Astrocyte of the hippocampus (primary cell): ENCODE measurements around the gene CCDC192.
A peak's percentile ranks its signal among the peaks of the same experiment; 100 is the strongest.

Source experiments
- DNase-seq: peaks from one replicate; pipeline ENCODE4 v3.0.0; 2011; ENCODE audit warnings: low read depth, low spot score

CCDC192 gene

DNA sequence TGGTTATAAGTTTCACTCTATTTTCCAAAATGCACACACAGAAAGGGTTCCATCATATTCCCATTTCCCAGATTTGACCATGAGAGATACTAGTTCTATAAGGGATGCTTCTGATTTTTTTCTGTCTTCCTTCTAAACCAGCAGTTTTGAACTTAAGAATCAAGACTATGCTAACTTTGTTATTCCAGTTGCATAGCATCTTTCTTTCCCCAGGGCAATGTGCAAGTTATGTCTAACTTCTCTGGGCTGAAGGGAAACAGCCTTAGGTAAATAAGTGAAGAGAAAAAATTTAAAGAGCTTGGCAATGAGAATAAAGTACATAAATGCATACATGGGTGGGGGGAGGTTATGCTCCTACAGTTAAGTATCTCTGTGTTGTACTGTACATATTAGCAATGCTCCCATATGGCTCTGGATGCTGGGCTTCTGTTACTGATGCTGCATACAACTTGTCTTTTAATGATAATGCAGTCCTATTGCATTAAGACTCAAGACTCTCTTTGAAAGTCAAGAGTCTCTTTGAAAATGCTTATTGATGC lies 254.6 kb downstream of the CCDC192 start:
- no peak for DNase-seq

DNA sequence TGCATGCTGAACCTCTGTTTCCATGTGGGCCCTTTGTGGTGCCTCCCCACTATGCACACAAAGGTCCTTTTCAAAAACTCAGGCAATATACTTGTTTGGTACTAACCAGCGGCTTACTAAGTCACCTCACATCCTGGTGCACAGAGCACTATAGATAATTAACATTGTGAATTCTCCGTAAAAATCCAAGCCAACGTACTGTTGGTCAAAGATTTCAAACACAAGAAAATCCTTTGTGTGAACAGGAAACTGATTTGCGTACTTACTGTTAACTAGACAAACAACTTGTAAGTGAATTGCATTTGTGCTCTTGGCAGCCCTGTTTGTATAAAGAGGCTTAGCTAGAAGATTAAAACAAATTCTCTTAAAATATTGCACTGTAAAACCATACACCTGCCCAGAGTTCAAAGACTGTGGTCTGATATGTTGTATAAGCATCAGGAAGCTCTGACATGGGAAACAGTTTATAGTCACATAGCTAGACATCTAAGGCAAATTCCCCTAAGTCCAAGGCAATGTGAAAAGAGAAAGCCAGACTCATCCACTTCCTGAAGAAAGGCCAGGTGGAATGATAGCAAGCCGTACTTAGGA lies 255.3 kb downstream of the CCDC192 start:
- no peak for DNase-seq

DNA sequence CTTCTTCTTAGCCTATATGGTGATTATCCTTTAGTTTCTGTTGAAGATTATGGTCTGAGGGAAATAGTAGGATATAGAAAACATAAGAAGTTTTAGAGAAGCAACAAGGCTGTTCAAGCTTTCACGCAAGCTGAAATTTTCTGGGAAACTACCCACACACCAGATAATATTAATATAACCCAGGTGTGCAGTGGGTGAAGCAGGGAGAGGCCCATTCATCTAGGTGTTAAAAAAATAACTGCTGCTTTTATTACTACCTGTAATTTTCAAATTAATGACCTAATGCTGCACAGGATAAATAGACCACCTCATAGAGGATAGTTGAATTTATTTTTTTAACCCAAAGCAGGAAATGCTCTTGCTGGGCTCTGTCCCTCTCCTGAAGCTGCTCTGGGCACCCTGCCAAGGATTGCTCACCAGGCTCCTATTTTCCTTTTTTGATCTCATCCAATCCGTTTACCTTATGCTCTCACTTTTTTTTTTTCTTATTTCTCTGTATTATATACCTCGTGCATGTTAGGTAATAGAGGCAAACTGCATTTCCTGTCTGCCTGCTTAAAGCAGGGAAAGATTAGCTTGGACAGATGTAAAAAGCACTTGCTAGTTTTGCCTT lies 256.1 kb downstream of the CCDC192 start:
- peak; percentile 89 for DNase-seq

DNA sequence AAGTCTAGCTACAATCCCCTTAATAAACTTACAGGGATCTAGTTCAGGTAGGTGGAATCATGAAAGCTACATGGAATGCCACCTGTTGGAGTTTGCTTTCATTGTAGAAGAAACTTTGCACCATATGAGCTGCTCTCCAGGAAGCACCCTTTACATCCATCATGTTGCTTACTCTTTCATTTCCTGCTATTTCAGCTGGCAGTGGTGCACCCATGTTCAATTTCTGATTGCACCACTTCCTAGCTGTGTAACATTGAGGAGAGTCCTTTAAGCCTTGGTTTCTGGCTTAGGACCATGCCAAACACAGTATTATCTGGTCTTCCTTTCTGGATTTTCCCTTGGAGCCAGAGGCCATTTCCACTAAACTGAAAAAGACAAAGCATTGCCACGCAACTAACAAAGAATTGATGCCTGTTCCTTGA lies 257.1 kb downstream of the CCDC192 start:
- no peak for DNase-seq

DNA sequence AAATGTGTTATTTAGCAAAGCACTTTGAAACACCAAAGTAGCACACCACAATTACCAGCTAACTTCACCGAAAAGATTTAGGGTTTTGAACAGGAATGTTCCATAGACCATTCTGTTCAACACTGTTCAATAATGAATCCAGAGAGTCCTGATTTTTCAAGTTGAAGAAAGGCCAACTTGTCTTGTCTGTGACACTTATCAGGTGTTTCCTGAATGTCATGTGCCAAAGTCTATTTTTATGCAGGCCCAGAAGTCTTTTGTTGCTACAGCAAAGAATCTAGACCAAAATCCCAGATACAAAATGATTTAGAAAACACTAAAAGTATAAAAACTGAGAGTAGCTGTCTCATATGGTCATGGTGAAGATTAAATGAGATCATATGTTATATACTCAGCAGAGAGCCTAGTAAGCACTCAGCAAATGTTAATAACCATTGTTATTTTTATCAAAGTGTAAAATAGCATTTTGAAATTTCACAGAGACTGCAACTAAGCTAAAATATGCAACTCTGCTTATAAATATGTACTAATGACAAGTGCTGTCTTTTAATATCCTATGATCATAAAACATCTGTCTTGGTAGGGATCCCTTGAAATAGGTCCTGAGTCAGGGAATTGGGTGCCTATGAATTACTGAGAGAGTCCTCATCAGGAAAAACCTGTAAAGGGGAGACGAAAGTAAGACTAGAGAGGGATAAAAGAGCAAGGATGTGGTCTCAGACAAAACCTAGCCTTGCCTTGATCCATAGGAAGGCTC lies 258.0 kb downstream of the CCDC192 start:
- DNase-seq, result no peak

DNA sequence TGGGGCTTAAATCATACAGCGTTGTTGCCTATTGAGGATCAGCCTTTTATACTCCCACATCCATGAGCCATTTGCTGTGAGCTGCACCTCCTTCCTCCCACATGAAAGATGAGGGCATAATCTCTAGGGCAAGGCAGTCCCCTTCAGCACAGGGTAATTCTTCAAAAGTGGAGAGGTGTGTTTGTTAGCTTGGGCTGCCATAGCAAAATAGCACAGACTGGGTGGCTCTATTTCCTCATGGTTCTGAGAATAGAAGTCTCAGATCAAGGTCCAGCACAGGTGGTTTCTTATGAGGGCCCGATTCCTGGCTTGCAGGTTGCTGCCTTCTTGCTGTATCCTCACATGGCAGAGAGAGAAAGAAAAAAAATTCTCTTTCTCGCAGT lies 258.6 kb downstream of the CCDC192 start:
- DNase-seq, result no peak

DNA sequence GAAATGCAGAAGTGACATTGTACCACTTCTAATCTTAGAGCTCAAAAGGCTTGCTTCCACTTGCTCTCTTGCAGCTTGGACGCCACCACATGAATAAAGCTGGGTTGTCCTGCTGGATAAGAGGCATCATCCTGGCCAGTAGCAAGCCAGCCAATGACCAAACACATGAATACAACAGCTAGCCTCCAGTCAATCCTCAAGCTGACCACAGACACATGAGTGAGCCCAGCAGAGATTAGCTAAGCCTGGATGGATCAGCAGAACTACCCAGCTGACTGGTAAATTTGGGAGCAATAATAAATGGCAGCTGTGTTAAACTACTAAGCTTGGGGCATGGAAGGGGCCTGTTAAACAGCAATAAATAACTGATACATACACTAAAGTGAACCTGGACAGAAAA lies 259.3 kb downstream of the CCDC192 start:
- no peak for DNase-seq

DNA sequence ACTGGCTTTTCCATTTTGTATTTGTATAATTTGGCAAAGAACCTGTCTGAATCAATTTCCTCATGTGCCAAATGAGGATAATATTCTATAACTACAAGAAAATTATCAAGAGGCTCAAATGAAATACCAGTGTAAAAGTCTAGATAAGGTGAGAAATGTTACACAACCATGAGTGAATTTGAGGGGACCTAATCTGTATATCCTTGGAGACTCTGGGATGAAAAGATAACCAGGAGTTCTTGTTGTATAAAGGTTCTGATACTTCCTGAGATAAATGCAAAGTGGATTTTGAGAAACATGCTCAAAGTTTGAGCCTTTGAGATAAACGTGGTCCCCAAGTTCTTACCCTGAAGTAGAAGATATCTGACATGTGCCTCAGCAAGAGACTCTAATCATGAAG lies 260.0 kb downstream of the CCDC192 start:
- no peak for DNase-seq

DNA sequence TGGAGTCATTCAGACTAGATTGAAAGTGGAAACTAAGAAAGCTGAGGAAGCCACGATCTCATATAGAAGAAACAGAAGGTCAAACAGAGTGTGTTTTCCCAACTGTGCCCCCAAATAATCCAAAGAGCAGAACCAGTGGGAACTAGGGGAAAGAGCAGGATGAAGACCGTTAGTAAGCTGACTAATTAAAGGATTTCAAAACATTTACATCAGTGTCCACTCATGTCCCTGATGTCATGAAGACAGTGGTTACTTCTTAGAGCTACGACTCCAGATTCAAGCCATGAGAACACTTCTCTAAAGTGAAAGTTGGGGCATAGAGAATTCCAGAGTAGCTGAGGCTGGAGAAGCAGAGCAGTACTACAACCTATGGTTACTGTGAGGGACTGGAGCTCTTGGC lies 260.7 kb downstream of the CCDC192 start:
- DNase-seq, result no peak

DNA sequence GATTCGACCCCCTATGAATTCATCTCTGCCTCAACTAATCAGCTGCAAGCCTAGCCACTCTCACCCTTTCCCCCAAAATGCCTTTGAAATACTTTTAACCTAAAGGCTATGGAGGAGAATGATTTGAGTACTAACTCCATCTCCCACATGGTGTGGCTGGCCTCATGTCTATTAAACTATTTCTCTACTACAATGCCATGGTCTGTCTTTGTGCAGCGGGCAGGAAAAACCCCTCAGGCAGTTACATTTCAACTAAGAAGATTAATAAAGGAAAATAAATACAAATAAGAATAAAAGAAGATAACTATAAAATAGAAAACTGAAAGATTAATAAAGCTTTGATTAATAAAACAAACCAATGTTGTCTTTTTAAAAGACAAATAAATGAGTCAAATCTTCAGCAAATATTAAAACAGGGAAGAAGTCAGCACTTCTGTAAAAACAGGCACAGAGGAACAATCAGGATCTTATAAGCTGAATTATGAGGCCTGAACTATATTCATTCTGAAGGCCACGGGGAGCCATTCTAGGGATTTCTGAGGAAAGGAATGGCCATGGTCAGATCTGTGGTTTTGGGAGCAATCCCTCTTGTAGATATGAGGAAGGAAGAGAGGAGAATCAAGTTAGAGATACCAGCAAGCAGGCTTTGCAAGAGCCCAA lies 264.3 kb downstream of the CCDC192 start:
- DNase-seq, result no peak

DNA sequence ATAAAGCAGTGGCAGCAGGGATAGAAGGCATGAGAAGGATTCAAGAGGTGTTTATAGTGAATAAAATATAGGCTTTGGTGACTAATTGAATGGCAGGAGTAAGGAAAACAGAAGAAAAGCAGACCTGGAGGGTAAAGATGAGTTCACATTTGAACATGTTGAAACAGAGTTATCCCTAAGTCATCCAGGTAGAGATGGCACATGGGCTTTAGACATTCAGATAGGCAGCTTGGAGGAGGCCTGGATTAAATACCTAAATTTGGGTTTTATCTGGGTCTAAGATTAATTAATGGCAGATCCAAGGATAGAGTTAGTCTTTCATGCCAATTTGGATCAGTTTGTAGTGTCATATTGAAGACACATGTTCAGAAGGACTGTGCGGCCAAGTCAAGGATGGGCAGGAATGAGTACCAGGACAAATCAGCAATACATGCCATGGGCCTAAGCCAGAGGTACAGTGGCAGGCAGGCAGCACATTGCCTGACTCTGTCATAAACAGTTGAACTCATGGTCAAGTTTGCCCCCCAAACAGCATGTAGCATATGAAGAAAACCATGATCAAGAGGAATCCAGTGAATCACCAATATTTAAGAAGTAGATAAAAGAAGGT lies 264.9 kb downstream of the CCDC192 start:
- no peak for DNase-seq

DNA sequence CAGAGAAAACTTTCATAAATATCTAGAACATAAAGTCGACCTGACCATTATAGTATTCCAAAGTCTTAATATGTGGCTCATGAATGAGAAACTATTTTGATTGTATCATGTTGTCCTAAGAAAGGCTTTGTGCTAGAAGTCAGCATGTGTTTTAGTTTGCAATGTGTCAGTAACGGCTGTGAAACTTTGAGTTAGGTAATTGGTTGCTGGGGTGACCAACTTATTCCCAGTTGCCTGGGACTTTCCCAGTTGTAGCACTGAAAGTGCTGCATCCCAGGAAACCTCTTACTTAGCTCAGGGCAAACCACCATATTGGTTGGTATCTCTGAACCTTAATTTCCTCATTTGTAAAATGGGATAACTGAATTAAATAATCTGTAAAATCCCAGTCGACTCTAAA lies 265.8 kb downstream of the CCDC192 start:
- DNase-seq, result peak; percentile 25

DNA sequence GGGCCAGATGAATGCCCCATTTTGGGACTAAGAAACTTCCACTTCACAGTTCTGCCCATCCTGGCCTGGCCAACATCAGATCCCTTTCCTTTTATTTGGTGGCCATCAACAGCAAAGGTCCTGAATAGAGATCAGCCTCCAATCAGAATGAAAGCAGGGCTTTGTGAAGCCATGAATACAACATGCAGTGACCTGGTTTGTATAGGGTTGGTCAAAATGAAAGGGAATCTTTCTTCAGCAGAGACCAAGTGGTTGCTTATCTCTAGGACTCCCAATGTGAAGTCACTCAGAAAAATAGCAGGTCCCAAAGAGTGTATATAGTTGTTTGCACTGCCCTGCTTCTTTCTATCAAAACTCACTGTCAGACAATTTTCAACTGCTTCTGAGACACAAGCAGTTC lies 266.5 kb downstream of the CCDC192 start:
- no peak for DNase-seq

DNA sequence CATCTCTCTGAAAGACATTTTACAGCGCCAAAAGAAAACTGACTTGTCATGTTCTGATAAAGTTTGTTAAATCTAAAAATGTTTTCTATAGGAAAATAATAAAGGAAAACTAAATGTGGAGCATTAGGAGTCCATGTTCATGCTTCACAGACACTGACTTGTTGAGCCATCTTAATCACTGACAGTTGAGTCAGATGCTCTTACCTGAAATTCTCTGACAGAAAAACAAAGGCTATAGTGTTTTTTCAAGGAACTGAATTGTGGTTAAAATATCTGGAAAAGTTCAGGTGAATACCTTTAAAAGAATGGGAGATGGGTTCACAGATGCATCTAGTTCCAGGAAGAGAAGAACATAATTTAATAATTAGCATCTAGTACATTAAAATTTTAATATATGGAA lies 266.9 kb downstream of the CCDC192 start:
- no peak for DNase-seq

DNA sequence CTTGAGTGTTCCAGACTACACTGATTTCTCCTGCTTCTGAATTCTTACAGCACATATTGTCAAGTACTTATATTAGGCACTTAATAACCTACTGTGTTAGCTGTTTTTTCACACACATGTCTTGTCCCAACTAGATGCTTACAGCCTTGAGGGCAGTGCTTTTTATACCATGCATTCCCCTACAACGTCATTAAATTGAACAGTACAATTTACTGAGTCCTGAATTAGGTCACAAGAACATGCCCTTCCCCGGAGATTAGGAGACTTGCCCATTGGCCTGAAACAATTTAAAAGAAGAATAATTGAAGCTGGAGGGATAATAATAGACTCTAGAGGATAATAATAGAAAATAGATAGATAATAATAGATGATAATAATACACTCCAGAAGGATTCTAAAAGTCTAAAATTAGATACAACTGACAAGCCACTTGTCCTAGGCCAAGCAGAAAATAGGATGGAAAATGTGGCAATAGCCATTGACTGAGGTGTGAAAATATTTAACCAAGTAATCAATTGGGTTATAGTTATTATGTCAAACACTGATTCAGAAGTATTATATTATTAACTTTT lies 267.7 kb downstream of the CCDC192 start:
- no peak for DNase-seq

DNA sequence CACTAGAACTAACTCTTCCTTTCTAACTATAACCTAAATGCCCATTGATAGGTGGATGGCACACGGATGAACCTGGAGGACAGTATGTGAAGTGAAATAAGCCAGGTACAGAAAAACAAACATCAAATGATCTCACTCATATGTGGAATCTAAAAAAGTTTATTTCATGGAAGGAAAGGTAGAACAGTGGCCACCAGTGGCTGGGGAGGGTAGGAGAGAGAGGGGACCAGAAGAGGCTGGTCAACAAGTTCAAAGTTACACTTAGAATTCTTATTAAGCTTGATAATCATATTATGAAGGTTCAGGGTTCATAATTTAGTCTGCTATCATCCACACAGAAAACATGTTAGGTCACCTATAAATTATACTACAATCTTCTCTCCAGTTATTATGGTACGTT lies 272.8 kb downstream of the CCDC192 start:
- DNase-seq, result no peak

DNA sequence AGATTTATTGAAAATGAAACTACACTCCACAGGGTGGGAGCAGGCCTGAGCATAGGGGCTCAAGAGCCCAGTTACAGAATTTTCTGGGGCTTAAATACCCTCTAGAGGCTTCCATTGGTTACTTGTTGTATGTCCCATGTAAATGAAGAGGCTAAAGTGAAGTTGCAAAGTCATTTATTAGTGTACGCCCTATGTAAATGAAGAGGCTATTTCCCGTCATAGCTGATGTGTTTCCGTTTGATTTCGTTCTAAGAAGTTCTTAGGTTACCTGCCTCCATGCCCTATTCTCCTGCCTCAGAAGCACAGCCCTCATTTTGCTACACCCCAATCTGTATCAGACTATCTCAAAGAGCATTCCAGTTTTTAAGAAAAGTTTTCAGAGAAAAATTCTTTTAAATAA lies 273.3 kb downstream of the CCDC192 start:
- DNase-seq, result no peak

DNA sequence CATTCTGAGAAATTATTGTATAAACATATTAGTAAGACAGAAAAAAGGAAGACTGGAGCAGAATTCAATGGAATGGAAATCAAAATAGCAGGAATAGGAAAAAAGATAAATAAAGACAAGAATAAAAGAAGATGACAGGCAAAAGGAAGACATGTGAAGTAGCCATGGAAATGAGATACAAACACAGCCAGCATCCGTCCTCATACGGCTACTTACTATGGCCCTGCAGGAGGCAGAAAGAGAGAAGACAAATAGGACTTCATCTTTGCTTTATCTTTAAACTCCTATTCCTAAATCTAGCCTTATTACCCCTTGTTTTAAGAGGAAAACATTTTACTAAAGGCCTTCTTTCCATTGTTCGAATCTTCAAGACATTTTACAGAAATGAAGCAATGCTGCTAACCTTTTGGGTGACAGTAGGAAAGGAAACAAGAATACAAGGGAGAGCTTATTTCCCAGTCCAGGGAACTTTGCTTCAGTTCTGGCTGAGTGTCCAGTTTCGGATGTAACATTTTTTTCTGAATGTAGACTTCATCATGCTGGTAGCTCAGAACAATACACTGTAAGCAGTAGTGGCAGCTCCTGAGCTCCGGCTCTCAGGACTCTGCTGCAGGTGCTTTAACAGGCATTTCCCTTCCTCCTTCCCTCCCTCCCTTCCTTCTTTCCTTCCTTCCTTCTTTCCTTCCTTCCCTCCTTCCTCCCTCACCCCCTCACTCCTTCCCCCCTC lies 274.0 kb downstream of the CCDC192 start:
- no peak for DNase-seq

DNA sequence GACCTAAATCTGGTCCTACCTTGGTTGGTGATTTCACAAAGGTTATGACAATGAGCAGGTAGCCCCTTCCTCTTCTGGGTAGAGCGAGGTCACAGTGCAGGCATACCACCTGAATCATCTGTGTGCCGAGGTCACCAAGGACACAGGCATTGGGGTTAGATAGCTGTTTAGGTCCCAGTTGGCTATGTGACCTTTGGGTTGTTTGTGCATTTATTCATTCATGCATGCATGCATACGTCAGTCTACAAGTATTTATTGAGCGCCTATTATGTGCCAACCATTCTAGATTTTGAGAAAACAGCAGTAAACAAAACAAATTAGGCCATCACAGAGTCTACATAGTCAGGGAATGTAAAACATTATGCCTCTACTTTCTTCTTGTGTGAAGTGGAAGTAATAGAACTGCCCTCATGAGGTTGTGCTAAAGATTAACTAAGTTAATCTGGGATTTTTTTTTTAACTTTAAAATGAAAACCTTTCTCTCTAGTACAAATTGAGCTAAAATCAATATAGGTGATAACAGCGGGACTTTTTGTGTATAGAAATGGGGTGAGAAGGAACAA lies 275.6 kb downstream of the CCDC192 start:
- DNase-seq, result no peak

DNA sequence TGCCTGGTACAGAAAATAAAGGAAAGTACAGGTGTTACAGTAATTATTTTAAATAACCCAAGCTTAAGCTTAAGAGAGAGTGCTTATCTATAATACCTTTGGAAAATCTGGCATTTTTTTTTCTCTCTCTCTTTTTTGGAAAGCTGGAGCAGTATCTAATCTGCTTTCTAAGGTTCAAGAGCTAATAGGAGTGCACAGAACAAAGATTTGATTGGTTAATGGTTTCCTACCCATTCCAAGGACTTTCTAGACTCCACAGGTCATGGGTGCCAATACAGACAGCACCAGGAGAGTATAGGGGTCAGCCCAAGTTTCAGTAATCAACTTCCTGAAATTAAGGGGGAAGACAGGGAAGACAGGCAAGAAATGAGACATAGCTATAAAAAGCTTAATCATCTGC lies 276.3 kb downstream of the CCDC192 start:
- no peak for DNase-seq

DNA sequence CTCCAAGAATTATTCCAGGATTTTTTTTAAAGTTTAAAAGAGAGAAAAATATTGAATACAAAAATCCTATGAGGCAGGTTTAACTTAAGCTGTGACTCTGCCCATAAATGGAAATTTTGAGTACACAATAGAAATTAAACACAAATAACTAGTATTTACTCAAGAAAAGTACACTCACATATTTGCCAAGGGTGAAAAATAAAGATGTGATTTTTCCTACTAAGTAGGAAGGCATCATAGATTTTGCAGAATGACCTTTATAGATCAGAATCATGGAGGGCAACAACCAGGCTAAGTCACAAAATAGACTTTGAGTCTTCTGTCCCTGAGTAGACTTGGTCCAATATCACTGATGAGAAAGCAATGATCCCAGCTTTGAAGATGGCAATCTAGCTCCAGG lies 277.7 kb downstream of the CCDC192 start:
- no peak for DNase-seq
